NOMO-1 treated with dmso at 0.1 percent for 144 hours (cell line): ENCODE measurements around the gene EBPL.
"Not testable (repeated sequence)": the region's sequence is repeated elsewhere in the genome, so short reads cannot be mapped to it uniquely, and the experiment has no call there.

ENCODE experiments used
- DNase-seq: peaks from one replicate; lab custom pipeline; 2025; ENCODE audit not compliant: unreplicated experiment; lab: John Stamatoyannopoulos, UW

The EBPL gene

DNA sequence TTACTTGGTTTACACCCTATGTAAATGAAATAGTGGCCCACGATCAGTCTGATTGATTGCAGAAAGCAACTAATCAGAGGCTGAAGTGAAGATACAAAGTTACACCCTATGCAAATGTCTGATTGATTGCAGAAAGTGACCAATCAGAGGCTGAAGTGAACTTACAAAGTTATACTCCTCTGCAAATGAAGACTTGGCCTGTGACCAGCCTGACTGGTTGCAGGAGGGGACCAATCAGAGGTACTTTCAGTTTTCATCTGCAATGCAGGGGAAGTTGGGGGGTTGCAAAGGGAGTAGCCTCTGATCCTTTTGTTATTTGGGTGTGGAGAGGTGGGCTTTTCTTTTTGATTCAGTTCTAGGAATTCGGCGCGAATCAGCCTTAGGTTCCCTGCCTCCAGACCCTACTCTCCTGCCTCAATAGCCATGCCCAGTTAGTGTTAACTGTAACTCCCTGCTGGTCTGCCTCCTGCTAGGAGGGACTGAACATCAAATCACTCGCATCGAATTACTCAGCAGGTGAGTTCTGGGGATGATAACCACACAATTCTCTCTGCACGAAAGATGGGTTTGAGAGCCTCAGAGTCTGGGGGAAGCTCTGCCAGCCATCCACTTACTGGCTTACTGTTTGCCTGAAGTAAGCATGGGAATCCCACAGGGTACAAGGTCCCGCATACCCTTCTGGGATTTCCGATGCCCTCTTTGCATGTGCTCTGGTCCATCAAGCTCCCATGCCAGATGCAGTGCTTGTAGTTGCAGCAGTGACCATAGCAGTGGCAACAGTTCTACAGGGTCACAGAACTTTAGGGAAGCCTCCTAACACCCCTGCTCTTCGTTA, 55.5 kb downstream of the EBPL start:
- DNase-seq = no peak

DNA sequence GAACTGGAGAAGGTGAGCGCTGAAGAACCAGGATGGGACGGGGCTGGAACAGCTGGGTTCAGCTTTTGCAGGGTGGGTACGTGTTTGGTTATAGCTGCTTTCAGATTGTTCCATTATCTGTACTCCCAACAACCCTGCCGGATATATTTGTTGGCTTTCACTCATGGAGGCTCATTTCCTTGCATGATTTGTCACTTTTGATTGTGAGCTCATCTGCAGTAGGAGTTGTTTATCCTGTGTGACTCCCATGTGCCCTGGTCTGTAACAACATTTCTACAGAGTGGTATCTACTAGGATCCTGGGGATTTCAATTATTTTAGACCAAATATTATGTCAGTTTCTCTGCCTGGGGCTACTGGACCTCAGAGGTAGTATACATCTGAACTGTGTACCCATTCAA, 57.6 kb downstream of the EBPL start:
- DNase-seq = no peak

- no peak for DNase-seq
Observed at GRCh38 chr13:49632156-49632555, 59.1 kb downstream of the EBPL start.

- no peak for DNase-seq
Observed at GRCh38 chr13:49630580-49630979, 60.7 kb downstream of the EBPL start.

- no peak for DNase-seq
Observed at GRCh38 chr13:49629947-49630346, 61.3 kb downstream of the EBPL start.

DNA sequence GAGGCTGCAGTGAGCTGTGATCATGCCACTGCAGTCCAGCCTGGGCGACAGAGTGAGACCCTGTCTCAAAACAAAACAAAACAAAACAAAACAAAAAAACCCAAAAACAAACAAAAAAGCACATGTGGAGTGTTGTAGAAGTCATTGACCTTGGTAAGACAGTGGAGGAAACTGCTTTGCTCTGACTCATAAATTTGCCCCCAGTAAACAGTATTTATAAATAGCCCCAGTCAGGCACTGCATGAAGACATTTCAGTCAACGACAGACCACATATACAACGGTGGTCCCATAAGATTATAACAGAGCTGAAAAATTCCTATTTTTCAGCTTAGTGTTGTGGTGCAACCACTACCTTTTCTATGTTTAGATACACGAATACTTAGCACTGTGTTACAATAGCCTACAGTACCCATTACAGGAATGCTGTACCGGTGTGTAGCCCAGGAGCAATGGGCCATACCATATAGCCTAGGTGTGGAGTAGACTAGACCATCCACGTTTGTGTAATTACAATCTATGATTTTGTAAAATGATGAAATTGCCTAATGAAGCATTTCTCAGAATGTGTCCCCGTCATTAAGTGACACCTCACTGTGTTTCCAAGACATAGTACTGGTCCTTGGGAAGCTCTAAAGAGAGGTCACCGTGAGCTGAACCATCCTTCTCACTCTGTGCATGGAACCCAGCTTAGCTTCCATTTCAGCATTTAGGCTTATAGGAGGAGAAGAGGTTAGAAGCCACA, 61.9 kb downstream of the EBPL start:
- no peak for DNase-seq

DNA sequence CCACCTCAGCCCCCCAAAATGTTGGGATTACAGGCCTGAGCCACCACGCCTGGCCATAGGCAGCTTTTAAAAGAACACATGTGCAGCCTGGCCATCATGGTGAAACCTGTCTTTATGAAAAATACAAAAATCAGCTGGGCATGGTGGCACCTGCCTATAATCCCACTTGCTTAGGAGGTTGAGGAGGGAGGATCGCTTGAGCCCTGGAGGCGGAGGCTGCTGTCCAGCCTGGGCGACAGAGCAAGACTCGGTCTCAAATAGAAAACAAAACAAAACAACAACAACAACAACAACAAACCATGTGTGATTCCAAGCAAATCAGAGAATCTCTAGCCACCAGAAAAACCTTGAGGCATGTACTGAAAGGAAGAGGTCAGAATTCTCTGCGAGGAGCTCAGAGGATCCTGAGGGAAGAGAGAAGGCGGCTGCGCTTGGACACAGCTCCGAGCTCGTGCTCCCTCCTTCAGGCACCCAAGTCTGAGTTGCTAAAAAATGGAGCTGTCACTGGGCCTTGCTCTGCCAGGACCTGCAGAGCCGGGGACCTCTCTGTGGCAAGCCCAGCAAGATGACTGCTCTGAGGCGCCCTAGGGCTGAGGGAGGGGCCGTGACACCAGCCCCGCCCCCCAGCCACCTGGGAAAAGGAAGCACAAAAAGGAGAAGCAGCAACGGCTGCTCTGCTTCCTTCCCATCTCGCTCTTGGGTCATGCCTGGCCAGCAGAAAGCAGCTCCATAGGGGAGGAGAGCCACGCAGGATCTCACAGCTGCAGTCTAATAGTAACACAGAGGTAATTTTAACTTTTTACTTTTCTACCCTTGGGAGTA, 63.2 kb downstream of the EBPL start, which contains the start of gene ARL11:
TSS of gene ARL11 (plus strand) at position 677 of the 822 bp plus-strand sequence. CDS start 1,941 bp downstream, outside the sequence.
- peak; percentile 91 for DNase-seq

GRCh38 chr13:49625392-49626079, 65.8 kb downstream of the EBPL start:
- DNase-seq = no peak

GRCh38 chr13:49624229-49624628, 67.1 kb downstream of the EBPL start:
- DNase-seq = no peak

DNA sequence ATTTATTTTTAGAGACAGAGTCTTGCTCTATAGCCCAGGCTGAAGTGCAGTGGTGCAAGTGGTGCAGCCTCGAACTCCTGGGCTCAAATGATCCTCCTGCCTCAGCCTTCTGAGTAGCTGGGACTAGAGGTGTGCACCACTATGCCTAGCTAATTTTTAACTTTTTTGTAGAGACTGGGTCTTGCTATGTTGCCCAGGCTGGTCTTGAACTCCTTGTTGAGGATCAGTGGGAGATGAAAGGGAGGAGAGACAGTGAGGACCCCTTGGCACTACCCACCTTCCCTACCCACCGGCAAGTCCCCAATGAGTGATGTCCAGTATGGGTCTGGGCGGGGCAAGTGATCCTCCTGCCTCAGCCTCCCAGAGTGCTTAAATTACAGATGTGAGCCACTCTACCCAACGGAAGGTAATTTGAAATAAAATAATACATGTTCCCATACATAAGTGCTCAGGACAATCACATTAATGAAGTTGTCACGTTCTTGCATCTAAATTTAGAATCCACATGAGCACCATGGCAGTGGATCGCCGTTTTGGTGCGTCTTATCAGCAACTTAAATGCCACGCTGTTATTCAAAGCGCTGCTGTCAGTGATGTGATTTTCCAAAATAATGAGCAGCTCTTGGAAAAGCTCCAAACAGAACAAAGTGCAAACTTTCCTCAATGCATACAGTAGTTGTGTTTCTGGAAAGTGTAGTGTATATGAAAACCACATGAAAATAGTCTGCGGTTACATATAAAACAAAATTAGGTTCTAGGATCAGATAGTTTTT, 68.9 kb downstream of the EBPL start:
- no peak for DNase-seq

DNA sequence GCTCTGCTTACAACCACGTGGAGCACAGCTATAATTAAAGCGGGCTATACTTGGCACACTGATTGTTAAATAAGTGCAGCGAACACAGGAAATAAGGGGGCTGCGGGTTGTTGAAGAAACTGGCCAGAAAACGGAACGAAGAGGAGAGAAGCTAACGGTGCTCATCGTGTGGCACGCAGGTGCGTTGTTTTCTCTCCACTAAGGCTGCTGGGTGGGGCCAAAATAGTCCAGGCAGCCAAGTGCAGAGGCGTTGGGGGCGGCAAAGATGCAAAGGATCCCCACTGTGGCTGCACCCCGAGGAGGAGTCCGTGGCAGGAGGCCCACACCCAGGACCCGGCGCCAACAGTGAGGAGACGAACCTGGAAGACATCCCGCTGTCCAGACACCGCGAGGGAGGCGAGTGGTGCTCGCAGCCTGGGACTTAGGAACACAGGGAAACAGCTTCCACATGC, 71.1 kb downstream of the EBPL start:
- DNase-seq = peak; percentile 22

GRCh38 chr13:49616676-49617065, 74.6 kb downstream of the EBPL start:
- no peak for DNase-seq

DNA sequence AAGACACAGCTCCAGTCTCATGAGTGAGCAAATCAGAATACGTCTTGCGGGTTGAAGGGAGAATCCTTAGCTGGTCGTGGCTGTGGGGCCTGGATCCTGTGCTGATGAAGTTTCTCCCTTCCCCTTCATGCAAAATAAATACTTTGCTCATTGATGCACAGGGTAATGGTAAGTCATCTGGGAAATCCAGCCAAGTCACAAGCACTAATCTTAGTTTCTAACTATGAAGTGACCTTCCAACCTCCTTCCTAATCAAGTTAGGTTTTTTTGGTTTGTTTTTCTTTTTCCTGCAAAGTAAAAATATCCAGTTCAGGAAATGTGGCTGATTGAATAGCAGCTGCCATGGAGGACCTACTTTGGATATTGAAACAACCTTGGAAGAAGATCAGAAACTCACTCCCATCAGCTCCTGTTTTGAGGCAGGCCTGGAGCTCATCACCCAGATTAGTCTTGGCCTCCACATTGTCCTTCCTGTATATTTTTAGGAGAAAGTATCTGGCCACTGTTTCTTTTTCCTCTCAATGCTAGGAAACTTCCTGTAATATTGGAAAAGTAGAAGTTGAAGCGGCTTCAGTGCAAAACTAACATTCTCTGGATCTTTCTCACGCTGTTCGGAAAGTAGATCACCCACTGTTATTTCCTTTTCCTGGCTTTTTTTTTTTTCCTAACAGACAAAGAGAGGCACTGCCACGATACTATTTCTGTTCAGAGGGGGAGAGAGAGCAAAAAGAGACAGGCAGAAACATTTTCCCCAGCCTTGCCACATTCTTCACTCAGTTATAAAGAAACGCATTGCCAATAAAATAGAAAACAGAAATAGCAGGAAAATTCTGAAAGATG, 75.2 kb downstream of the EBPL start:
- no peak for DNase-seq

- DNase-seq = not testable (repeated sequence)
Observed at GRCh38 chr13:49612042-49612441, 79.2 kb downstream of the EBPL start.
